GM19455 (cell line): ENCODE results near the gene HOXB2.

ENCODE experiments used
- ATAC-seq: cut with Tn5 transposase; IDR thresholded peaks from one replicate; pipeline ENCODE4 v1.9.1; 2021; ENCODE audit not compliant: unreplicated experiment

HOXB2 gene

DNA sequence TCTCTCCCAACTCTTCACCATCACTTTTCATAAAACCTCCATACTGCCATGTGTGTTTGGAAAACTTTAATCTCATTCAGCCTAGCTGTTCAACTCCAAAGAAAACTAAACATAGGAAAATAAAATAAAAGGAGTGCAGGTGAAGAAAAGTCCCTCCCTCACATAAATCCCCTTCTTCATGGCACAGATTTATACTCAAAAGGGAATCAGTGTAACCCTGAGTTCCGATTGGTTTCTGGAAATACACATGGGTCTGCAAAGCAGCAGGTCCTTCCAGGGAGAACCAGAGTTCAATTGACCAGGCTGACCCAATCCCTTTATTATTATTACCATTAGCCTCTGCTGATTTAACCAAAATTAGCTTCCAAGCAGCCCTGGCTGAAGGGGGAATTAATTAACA, 8.9 kb upstream of the HOXB2 start:
- no peak for ATAC-seq

DNA sequence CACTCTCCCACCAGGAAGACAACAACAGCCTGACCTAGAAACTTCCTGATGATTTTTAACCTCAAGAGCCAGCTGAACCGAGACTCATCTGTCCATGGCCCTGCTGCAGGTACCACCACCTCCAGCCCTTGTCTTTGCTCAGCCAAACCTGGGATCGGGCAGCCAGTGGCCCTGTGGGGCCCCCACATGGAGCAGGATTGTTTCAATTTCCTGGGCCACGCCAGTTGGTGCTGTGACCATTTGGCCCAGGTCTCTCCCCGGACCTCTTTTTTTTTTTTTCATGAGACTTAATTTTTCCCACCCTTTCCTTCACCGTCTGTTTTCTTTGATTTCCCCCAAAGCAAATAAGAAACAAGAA, 8.3 kb upstream of the HOXB2 start:
- ATAC-seq, result no peak

DNA sequence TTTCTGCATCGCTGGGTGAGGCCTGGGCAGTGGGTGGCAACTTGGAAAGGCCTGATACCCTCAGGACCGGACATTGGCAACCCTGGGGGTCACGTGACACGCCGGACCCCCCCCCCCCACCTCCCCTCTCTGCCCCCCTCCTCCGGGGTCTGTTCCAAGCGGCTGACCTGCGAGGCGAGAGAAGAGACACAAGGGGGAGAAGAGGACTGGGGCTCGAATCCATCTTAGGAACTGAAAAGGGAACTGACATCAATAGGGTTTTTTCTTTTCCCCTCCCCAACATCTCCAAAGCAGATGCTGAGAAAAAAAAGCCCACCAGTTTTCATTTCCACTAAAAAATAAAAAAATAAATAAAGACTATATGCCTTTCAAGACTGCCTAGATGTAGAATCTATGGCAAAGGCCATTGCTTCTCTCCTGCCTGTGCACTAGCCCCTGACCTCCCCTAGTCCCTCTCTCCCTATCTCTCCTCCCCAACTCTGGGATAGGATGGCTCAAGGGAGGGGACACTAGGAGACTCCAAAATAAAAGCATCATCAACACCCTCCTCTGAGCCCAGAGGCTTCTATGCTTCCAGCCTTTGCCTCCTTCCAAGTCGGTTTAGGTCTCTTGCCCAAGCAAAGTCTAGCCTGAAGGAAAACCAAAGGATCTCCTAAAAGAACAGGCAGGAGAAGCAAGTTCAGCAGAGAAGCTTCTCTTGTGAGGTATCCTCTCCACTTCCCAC, 7.7 kb upstream of the HOXB2 start:
- no peak for ATAC-seq

DNA sequence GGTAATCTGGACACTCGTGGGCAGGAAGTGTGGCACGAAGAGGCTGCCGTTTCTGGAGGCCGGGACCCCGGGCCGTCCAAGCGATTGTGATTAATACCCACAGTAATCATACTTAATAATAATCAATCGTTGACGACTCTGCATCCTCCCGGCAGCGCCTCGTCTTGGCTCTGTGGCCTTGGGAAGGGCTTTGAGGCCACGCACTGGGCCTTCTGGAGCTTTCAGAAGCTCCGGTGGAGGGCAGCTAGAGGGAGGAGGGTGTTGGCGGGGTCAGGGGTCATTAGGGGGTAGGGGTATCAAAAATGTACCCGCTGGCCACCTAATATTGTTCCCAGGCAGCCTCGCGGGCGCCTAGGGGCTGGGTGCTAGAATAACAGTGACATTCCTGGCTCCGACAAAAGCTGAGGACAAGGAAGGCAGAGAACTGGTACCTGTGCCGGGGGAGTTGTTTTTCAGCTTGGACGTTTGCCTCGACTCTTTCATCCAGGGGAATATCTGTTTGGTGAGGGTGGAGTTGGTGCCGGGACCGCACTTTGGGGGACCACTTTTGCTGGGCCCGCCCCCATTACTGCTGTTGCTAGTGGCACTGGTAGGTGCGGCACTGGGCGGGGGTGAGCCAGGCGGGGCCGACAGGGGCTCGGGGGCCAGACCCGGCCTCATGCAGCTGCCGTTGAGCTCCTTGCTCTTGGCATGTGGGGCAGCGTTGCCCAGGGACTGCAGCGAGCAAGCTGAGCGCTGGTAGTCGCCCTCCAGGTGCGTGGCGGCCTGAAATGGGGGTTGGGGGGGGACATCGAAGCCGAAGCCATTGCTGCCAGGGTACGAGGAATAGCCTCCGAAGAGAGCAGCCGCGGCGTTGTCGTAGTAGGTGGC, 6.9 kb upstream of the HOXB2 start:
- no peak for ATAC-seq

DNA sequence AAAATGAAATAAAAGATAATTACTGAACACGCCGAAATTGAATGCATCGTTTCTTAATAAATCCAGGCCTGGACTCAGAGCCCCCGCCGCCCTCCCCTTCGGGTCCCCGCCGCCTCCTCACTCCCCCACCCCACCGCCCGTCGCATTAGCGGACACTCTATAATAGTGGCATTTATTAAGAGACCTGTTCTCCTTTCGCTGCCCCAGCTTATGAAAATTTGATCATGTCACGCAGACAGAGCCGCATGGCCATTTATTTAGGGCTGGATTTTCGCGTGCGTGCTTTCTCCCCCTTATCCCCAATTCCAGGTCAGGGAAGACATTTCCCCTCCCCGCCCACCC, 6.3 kb upstream of the HOXB2 start:
- ATAC-seq, result no peak

DNA sequence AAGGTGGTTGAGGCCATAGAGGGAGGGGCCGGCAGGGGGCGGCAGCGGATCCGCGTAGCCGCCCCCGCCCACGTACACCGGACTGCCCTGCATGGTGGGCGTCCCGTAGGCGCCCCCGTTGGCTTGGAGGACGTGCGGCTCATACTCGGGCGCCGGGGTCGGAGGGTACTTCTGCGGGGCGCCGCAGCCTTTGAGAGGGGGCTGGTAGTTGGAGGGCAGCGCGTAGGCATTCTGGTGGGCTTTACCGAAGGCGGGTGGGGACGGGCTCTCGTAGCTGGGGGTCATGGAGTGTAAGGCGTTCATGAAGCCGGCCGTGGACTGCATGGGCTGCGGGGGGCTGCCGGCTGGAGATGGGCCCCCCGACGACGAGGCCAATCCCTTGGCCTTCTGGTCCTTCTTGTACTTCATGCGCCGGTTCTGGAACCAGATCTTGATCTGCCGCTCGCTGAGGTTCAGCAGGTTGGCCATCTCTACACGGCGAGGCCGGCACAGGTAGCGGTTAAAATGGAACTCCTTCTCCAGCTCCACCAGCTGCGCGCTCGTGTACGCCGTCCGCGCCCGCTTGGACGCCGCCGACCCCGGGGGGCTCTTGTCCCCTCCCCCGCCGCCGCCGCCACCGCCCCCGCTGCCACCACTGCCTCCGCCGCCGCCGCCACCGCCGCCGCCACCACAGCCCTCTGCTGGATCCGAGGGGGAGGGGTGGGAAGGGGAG, 5.7 kb upstream of the HOXB2 start:
- ATAC-seq, result no peak

DNA sequence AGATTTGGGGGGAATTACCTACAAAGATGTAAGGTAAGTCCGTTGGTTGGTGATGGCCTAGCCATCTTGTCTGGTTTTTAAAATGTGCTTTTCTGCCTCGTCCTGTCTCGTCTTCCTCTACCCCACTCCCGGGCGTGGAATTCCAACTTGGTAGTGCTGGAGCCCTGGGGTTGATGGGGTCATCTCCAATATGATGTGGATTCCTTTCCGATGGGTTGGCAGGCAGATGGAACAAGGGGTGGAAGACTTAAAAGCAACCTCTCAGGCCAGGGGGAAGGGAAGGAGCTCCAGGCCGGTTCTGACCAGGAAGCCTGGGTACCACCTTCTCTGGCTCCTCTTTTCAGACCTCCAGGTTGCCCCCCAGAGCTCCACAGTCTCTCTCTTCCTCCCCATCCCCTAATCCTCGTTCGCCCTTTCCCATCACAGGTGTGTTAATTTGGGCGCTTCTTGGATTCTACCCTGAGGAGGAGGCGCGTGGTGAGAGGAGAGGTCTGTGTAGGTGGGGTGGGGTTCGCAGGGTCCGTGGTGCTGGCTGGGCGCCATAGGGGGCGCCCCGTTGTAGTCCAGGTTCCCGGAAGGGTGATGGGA, 5.1 kb upstream of the HOXB2 start:
- no peak for ATAC-seq

DNA sequence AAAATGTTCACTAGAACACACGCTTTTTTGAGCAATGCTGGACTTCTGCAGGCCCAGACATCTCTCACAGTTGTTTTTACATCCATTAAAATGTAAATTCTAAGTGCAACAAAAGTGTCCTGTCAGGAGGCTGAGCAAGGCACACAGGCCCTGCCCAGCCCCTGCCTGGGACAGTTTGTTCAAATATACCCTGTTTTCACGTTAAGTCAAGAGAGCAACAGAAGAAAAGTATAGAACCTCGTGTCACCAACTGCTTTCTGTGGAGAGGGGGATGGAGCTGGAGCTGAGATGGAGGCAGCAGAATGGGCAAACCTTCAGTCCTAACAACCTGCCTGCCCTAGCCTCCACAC, 4.3 kb upstream of the HOXB2 start:
- no peak for ATAC-seq

DNA sequence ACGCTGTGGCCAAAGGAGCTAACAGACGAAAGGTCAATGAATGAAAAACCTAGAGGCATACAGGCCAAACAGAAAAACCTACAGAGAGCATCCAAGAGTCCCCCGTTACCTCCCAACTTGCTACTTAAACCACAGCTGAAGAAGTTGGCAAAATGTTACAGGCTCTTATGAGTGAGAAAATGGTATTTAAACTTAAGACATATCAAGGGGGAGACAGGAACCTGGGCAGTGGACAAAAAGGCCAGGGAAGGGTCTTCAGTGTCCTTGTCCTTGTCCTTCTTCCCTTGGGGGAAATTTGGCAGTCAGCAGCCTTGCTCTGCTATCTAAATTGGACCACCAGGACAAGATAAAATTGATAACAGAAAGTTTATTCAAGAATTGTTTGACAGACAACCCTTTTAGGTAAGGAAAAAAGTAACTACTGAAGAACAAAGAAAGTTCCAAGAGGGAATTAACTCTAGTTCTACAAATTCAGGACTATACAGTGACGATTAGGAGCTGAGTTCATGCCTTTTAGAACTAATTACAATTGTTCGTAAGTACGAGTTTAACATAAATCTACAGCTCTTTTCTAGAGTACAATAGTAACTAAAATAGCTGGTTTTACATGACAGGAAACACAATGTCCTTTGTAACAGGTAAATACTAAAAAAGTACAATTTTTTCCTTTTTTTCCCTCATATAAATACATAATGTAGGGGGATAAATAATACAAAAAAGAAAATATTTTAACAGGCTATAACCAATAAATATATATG, 3.8 kb upstream of the HOXB2 start:
- ATAC-seq, result no peak

DNA sequence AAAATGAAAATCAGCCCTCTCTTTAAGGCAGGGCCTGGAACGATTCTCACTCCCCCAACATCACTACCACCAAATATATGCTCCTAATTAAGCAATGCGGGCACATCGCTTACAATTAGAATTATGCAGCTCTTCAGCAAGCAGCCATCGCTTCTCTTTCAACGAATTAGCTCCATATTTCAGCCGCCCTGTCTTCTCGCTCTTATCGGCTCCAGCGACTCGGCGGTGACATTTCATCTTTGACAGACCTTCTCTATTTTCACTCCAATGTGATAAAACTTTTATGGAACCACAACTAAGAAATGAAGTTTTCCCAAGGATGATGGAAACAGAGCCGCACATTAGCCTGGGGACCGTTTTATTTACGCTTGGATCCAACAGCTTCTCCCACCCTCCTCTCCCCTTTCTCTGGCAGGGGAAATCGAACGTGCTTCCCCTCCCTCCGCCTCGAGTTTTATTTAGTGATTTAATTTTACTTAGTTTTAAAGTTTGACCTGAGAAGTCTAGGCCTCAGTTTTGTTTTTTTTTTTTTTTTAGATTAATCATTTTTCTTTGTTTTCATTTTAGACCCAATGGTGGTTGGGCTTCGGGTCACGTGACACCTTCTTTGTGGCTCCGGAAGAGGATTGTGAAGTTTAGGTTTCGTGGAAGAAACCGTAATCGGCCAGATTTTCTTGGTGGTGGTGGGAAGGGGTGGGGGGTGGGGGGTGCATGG, 3.1 kb upstream of the HOXB2 start:
- no peak for ATAC-seq

DNA sequence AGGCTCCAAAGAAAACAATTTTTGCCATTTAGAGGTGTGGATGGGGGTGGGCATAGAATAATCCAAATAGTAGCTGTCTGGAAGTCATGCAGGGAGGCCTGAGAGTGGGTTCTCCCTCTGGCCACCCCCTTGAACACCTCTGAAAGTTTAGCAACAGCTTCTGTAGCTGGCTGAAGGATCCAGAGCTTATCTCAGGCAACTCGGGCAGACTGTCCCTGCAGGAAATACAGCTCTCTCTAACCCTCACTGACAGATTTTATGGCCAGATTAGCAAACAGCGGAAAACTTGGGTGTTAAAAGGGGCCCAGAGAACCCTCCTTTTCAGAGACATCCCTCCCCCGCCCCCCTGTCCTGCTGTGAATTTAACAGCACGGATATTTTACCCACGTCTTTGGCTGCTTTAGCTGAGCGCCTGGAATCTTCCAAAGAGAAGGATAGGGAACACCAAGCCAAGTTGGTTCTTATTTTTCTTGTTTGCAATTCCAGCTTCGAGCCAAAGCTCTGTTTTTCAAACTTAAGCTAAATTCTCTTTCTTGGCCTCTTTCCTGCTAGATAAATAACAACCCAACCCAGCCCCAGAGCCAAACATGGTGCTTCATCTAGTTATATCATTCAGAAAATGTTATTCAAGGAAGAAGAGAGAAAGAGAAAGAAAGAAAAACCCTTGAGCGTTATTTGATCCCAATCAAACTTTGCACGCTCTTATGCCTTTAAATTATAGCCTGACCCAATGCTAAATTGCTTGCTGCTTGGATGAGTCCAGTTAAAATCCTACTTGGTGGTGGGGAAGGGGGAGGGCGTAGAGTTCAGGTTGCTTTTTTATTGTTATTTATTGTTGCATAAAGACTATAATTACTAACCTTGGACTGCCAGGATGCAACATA, 2.3 kb upstream of the HOXB2 start:
- ATAC-seq, result no peak

DNA sequence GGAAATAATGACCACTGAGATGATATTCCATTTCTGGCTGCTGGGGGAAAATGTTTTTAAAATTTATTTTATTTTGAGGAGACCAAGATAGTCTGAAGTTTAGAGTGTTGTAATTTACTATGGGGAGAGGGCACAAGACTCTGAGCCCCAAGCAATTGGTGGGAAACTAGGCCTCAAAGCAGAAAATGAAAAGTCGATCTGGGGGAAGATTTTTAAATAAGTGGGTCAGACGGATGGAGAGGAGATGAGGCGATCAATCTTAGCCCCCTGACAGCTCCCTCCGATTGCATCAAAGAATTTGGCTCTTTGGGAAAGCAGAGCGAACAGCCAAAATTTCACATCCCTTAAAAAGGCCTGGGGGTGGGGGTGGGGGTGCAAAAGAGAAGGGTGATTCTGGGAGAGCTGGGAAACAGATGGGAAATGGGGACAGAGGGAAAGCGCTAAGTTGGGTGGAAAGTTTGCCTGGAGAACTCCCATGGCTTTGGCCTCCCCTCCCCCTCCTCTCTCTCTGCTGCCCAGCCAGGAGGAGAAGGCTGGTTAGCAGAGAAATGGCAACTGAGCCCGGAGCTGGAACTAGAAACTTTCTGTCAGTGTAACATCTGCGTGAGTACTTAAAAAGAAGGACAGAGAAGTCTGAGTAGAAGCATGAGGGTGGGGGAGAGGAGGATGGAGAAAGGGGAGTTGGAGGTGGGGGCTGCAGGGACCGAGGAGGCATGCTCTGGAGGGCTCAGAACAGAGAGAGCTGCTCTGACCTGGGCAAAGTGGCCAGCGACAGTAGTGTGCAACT, 1.4 kb upstream of the HOXB2 start:
- ATAC-seq, result no peak

DNA sequence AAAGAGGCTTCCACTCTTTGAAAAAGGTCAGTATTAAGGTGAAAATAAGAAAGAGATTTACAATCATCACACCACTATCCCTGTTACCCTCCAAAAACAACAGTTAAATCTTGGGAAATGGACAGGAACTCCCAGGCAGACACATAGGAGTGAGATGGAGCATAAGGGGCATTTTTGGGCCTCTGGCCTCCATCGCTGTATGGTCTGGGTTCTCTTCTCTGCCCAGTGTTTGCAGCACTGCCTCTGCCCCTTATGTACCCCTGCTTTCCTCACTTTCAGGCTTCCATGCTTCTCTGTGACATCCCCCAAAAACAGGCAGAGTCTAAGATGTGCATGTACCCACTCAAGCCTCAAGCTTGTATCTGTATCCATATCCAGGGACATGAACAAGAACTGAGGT, 630 bp upstream of the HOXB2 start:
- no peak for ATAC-seq

DNA sequence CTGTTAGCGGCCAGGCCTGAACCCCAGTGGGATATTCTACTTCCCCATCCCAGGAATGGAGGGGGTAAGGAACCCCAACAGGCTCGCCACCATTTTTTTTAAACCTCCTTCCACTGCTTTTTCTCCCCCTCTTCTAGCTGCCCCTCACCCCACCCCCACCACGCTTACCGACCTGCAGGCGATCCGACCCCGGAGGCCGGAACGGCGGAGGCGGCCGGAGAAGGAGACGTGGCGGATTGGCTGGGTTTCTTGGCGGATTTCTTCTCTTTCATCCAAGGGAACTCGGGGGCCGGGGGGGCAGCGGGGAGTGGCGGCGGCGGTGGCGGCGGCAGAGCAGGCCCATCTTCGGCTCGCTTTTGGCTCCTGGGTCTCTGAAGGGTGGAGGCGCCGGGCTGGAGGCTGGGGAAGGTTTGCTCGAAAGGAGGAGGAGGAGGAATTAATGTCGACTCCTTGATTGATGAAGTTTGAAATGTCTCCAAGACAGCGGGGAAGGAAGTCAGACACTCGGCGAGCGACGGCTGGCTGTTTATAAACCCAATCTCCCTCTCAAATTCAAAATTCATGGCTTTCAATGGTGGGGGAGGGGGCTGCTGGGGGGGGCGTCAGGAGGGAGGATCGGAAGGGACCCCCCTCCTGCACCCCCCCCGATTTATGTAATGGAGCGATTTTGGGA, 424 bp downstream of the HOXB2 start:
- no peak for ATAC-seq

DNA sequence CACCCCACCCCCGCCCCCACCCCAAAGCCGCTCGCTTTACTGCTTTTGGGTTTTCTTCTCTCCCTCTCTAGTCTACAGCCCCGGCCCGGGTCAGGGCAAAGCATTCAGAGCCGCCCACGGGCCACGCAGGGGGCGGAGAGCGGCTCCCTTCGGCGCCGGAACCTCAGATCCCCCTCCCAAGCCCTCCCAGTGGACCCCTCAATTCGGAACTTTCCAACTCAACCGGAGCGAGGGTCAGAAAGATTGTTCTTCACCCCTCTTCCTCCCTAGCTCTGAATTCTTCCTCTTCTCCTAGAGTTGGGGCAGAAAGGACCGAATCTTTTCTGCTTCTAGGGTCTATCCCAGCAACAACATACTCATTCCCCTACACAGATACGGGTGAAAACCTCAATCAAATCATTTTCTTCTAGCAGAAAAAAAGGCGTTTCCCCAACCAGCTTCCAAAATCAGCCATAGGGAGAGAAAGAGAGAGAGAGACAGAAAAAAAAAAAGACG, 1.0 kb downstream of the HOXB2 start:
- ATAC-seq, result no peak

DNA sequence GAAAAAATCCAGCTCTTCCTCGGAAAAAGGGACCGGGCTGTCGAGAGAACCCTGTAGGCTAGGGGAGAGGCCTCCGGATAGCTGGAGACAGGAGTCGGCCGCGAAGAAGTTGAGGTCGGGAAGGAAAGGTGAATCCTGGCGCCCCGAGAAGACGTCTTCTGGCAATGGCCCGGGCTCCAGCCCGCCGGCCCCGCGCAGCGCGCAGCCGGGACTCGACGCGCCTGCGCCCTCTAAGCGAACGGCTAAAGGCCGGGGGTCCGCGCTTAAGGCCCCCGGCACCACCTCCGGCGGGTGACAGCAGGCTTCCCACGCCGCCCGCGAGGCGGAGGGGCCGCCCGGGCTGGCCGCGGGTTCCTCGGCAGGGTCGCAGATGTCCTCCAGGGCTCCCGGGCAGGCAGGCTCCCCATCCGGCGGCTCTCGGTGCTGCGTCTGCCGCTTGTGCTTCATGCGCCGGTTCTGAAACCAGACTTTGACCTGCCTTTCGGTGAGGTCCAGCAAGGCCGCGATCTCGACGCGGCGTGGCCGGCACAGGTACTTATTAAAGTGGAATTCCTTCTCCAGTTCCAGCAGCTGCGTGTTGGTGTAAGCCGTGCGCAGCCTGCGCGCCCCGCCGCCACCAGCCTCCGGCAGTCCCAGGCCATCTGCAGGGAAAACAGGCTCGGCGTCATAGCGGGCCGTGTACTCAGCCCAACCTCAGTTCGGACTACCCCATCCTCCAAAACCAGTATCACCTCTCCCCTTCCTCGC, 1.6 kb downstream of the HOXB2 start:
- peak; percentile 64 for ATAC-seq

DNA sequence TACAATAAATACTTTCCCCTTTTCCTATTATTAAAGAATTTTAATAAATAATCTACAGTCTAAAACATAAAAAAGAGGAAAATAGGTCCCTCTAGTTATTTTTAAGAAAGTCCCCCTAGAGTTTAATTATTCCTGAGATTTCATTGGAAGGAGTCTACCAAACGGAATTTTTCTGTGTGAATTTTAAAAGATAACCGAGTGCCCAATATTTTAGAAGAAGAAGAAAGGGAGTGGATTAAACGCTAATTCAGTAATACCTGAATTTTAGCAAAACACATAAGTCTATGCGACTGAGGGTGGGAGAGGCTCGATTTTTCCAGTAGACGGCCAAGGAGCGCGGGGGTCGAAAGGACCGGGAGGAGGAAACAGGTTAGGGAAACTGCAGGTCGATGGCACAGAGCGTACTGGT, 2.2 kb downstream of the HOXB2 start:
- no peak for ATAC-seq
